Mucosa of descending colon (tissue), 3 donors: Measurements from ENCODE around the gene SLC7A7. TPM values are rescaled to one million over a fixed set of nuclear protein-coding genes. Genes with fewer than 3 reads are reported as not detected.
A peak's percentile ranks its signal among the peaks of the same experiment; 100 is the strongest.

Source experiments
- ATAC-seq: fragments of 200-7000 bp; cut with Tn5 transposase; one replicate; pipeline ENCODE4 v1.9.1; 2020; ENCODE audit warnings: mild to moderate bottlenecking, moderate library complexity
- DNase-seq, 3 donors: peaks; one replicate each; pipeline ENCODE4 v3.0.0-alpha.2; 2020
- H3K36me3 ChIP-seq: fragments of 200-600 bp; one replicate; pipeline ENCODE4 v1.8.0; 2021; ENCODE audit warnings: low read depth, mild to moderate bottlenecking
- H3K4me1 ChIP-seq: fragments of 200-600 bp; one replicate; pipeline ENCODE4 v1.8.0; 2021; ENCODE audit warnings: low read depth, mild to moderate bottlenecking
- H3K4me3 ChIP-seq: fragments of 200-600 bp; one replicate; pipeline ENCODE4 v1.8.0; 2021; ENCODE audit warnings: mild to moderate bottlenecking
- H3K9me3 ChIP-seq: fragments of 200-600 bp; one replicate; pipeline ENCODE4 v1.8.0; 2021; ENCODE audit warnings: mild to moderate bottlenecking
- CTCF ChIP-seq: fragments of 200-600 bp; IDR thresholded peaks from one replicate; pipeline ENCODE4 v1.8.0; 2022; ENCODE audit warnings: antibody characterized with exemption, mild to moderate bottlenecking
- intact Hi-C, 2 donors: fragments of 100-400 bp; cut with DNase I in 1 of 2; cut with micrococcal nuclease in 1 of 2; formaldehyde crosslinking; loops; one replicate each; pipeline versions ENCODE4 v1.11.0 to v1.11.1; 2022; cut with DNase I, micrococcal nuclease
- total RNA-seq, 3 donors: library from RNA; stranded (reverse); fragmentation: NEBNext Ultra II Directional in 2 of 3; extraction: Animal tissue kit (Norgen Biotek cat#: 25700) in 2 of 3; gene quantifications; one replicate each; pipeline versions ENCODE4 v1.2.1 to v1.2.4, GENCODE V29; 2021 to 2023
- donor health status: DM: no; HTN: no; CAD: no; lungs with moderate emphysema.
- donor health status: DM: no; HTN: no; CAD: no.
- donor health status: DM: no; HTN: yes; CAD: no.

SLC7A7 gene
- total RNA-seq, 3 donors from 2014 or later: 7.6 to 13.7 (median 13.2) TPM

- Histone ChIP-seq H3K9me3 (no peaks in the 10 kb centered on the region), H3K4me3 (no peak overlapping the region), H3K36me3 (peaks cover 7% of the 10 kb centered on the region), H3K4me1 (no peaks in the 10 kb centered on the region)
- intact Hi-C loops: no loop called here
- ATAC-seq: peak; percentile 19
- no peak for TF ChIP-seq CTCF
- DNase-seq: no peak
Measured at GRCh38 chr14:22773162-22774010, 41.8 kb downstream of the SLC7A7 start.

GRCh38 chr14:22772725-22773124 lies 42.5 kb downstream of the SLC7A7 start:
- Histone ChIP-seq H3K4me3 (no peak overlapping the region), H3K4me1 (peaks cover 5% of the 10 kb centered on the region), H3K36me3 (peaks cover 7% of the 10 kb centered on the region), H3K9me3 (no peaks in the 10 kb centered on the region)
- no peak for DNase-seq
- TF ChIP-seq CTCF: no peak
- no peak for ATAC-seq
- intact Hi-C loops: no loop called here

- peaks cover 9% of the 10 kb centered on the region for H3K4me1 ChIP-seq
- TF ChIP-seq CTCF: no peak
- peaks cover 7% of the 10 kb centered on the region for H3K36me3 ChIP-seq
- H3K4me3 ChIP-seq: no peak overlapping the region
- H3K9me3 ChIP-seq: no peaks in the 10 kb centered on the region
- ATAC-seq: no peak
- intact Hi-C loops: no loop called here
- no peak for DNase-seq
Measured at GRCh38 chr14:22770481-22771187, 44.6 kb downstream of the SLC7A7 start.

GRCh38 chr14:22769369-22769768 lies 45.9 kb downstream of the SLC7A7 start:
- Histone ChIP-seq H3K9me3 (no peaks in the 10 kb centered on the region), H3K4me1 (peaks cover 9% of the 10 kb centered on the region), H3K36me3 (peaks cover 7% of the 10 kb centered on the region), H3K4me3 (no peak overlapping the region)
- ATAC-seq (no peak), DNase-seq (no peak)
- intact Hi-C loops: no loop called here
- TF ChIP-seq CTCF: no peak

GRCh38 chr14:22768947-22769346 lies 46.3 kb downstream of the SLC7A7 start:
- Histone ChIP-seq H3K4me1 (peaks cover 9% of the 10 kb centered on the region), H3K9me3 (no peaks in the 10 kb centered on the region), H3K4me3 (no peak overlapping the region), H3K36me3 (peaks cover 7% of the 10 kb centered on the region)
- ATAC-seq (no peak), DNase-seq (no peak)
- intact Hi-C loops: no loop called here
- TF ChIP-seq CTCF: no peak
